OCI-LY3 (cell line): ENCODE data around the gene CCDC80.

Source experiments
- CTCF ChIP-seq: fragments of 200-600, 300-600 bp; sonication (generic); IDR thresholded peaks from 2 replicates; pipeline ENCODE4 v1.5.1; 2014; ENCODE audit warnings: antibody characterized with exemption, low read length, low read depth
- EZH2phosphoT487 ChIP-seq: fragments of 200-600 bp; shearing (Covaris generic); IDR thresholded peaks from 2 replicates; pipeline ENCODE4 v1.6.1; 2018; ENCODE audit warnings: antibody characterized with exemption, mixed run types, low read depth

GRCh38 chr3:112585782-112586181 is 55.2 kb downstream of the CCDC80 start:
- TF ChIP-seq EZH2phosphoT487 (no peak), CTCF (no peak)
